GM21423 (cell line): ENCODE results near the gene CACNG3.

ENCODE experiments used
- ATAC-seq: cut with Tn5 transposase; IDR thresholded peaks from one replicate; pipeline ENCODE4 v1.9.1; 2021; ENCODE audit warnings: mild to moderate bottlenecking, moderate library complexity; ENCODE audit not compliant: unreplicated experiment

CACNG3 gene

DNA sequence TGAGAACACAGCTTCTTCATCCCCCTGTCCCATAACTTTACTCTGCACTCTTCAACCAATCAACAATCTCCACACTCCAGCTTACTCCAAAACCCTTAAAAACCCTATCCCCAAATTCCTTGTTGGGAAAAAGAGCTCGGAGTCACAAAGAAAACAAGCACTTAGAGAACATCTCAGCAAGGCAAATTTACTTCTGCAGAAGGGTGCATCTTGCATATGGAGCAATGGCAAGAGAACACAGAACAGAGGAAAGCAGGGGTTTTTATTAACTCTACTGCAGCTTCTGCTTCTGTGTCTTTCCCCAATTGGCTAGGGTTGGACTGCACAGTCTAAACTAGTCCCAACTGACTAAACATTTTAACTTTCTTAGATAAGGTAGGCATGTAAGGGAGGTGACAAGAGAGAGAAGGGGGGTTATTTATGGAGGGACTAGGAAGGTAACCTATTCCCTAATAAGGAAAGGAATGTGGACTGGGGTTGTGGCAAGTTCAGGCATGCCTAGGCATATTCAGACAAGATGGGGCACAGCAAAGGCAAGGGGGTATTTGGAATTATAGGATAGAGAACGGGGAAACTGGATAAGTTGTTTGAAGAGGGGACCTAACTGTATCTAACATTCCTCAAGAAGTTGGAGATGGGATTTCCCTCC lies 125.5 kb downstream of the CACNG3 start:
- no peak for ATAC-seq

DNA sequence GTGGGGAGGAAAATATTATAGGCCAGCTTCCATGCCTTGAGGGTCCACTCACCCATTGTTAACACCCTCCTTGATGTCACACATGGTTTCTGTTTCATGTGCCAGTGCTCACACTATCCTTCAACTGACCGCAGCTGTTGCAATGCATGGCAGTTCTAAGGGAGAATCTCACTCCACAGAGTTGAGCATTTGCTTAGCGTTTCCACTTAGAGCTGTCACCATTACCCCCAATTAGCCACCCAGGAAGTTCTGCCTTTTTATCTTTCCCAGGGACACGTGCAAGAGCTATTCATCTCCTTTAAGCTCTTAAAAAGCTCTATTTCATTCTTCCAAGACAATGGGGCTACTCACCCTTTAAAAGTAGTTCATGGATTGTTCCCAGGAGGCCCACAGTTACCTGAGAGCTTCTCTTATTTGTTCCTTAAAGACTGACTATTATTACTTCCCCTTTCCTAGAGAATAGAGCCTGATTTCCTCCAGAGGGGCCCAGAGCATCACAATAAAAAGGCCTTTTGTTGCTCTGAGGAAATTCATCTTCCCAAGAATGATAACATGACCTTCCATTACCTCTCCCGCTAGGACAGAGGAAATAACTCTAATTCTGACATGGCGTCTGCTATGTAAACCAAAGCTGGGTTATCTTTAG lies 126.8 kb downstream of the CACNG3 start:
- no peak for ATAC-seq

DNA sequence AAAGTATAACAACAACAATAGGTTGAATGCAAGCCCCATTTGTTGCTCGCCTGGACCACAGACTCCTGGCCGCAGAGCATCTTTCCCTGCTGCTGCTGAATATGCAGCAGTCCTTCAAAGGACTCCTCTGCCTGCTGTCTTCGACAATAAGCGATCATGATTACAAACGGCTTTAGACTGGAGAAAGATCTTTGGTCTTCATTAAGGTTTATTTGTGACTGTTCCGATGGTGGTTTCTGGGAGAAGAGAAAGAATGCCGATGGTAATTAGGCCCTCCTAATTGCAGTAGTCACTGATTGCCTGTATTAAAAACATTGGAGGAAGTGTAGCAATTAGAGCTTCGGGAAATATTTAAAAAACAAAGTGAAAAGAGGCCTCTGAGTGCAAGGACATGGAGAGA lies 138.2 kb downstream of the CACNG3 start:
- no peak for ATAC-seq

DNA sequence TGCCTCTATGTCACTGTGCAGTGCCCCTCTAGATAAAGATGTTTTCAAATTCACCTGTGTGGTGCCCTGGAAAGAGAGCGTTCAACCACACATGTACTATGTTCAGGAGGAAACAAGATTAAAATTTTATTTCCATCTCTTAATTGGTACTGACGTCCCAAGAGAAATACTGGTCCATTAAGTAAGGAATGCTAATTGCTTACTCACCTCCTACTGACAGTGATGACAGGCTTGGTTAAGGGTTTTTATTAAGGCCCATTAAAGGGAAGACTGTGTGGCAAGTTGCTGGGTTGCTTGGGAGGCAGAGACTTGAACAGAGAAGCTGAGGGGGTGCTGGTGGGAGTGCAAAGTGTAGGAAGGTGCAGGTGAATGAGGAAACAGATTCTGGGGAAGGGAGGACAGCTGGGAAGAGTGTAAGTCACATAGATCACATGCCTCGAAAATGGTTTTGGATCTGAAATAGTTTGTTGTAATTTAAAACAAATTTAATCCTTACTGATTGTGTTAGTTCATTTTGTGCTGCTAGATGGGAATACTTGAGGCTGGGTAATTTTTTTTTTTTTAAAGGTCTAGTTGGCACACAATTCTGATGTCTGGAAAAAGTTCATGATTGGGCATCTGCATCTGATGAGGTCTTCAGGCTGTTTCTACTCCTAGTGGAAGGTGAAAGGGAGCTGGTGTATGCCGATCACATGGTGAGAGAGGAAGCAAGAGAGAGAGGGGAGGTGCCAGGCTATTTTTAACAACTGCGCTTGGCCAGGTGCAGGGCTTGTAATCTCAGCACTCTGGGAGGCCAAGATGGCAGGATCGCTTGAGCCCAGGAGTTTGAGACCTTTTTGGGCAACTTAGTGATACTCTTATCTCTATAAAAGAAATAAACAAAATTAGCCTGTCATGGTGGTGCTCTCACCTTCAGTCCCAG lies 140.5 kb downstream of the CACNG3 start:
- ATAC-seq, result no peak

DNA sequence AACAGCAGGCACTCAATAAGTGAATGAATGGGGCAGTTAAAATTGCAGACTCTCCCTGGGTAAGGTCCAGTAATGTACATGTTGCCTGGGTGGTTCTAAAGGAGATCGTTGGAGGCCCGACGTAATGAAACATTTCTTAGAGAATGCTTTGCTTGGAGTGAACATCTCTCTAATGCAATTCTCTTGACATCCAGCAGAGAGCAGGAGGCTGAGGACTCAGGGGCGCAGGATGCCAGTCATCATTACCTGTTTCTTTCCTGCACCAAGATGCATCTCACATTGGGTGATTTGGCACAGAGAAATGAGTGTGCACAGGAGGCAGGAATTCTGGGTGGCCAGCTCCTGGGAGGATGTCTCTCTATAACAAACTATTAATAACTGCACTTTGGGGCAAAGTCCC lies 152.9 kb downstream of the CACNG3 start:
- no peak for ATAC-seq
